Upper lobe of right lung (tissue), 1 donor: ENCODE measurements around the gene FZR1. TPM values are rescaled to one million over a fixed set of nuclear protein-coding genes. Genes with fewer than 3 reads are reported as not detected.

ENCODE experiments used
- ATAC-seq: fragments of 200-7000 bp; cut with Tn5 transposase; one replicate; pipeline ENCODE4 v1.9.1; 2020; ENCODE audit warnings: mild to moderate bottlenecking, moderate library complexity
- DNase-seq: peaks from one replicate; pipeline ENCODE4 v3.0.0-alpha.2; 2020
- H3K27ac ChIP-seq: fragments of 200-600 bp; one replicate; pipeline ENCODE4 v1.8.0; 2022
- H3K27me3 ChIP-seq: fragments of 200-600 bp; one replicate; pipeline ENCODE4 v1.8.0; 2022; ENCODE audit warnings: mild to moderate bottlenecking
- H3K36me3 ChIP-seq: fragments of 200-600 bp; one replicate; pipeline ENCODE4 v1.8.0; 2022
- H3K4me1 ChIP-seq: fragments of 200-600 bp; one replicate; pipeline ENCODE4 v1.8.0; 2022
- H3K4me3 ChIP-seq: fragments of 200-600 bp; one replicate; pipeline ENCODE4 v1.8.0; 2022; ENCODE audit warnings: mild to moderate bottlenecking
- H3K9me3 ChIP-seq: fragments of 200-600 bp; one replicate; pipeline ENCODE4 v1.8.0; 2022
- CTCF ChIP-seq: fragments of 200-600 bp; IDR thresholded peaks from one replicate; pipeline ENCODE4 v1.8.0; 2022; ENCODE audit warnings: antibody characterized with exemption
- intact Hi-C: fragments of 100-400 bp; cut with DNase I; formaldehyde crosslinking; loops from one replicate; pipeline ENCODE4 v1.11.0; 2022
- total RNA-seq: library from RNA; stranded (reverse); fragmentation: NEBNext Ultra II Directional; extraction: Animal tissue kit (Norgen Biotek cat#: 25700); gene quantifications from one replicate; pipeline ENCODE4 v1.2.1, GENCODE V29; 2021
- donor health status: DM: no; HTN: yes; CAD: no; lungs with severe emphysema.

FZR1 gene
- total RNA-seq, 1 donor from 2014 or later = 30.8 TPM

DNA sequence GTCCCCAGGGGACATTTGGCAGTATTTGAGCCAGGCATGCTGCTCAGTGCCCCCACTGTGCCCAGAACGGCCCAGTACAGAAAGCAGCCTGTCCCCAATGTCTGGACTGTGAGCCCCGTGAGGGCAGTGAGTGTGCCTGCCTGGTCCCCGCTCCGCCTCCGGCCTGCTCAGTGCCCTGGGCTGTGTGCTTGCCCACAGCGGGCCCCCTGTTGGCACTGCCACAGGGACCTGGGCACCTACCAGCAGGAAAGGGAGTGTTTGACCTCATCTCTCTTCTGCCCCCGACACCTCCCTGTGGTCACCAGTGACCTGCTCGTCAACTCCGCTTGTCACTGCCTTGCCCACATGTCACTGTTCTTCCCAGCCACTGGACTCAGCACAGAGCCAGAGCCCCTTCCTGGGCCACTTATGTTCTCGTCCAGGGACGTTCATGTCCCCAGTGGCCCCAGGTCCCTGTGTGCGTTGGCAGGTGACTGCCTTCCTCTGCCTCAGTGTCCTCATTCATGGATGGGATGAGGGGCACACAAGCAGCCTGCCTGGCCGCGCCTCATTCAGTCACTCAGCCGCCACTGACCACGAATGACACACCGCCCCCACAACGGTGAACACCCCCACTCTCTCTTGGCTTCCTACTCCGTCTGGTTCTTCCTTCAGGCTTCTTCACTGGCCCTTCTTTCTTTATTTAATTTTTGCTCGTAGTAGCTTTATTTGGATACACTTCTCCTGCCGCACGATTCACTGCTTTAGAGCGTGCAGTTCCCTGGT is 2.8 kb downstream of the FZR1 start:
- DNase-seq (no peak), ATAC-seq (no peak)
- no peaks in the 10 kb centered on the region for H3K27me3 ChIP-seq
- H3K36me3 ChIP-seq = no peaks in the 10 kb centered on the region
- H3K4me3 ChIP-seq = no peak overlapping the region
- intact Hi-C loops = no loop called here
- H3K27ac ChIP-seq = no peak overlapping the region
- H3K4me1 ChIP-seq = peaks cover 13% of the 10 kb centered on the region
- H3K9me3 ChIP-seq = no peaks in the 10 kb centered on the region
- TF ChIP-seq CTCF = no peak

DNA sequence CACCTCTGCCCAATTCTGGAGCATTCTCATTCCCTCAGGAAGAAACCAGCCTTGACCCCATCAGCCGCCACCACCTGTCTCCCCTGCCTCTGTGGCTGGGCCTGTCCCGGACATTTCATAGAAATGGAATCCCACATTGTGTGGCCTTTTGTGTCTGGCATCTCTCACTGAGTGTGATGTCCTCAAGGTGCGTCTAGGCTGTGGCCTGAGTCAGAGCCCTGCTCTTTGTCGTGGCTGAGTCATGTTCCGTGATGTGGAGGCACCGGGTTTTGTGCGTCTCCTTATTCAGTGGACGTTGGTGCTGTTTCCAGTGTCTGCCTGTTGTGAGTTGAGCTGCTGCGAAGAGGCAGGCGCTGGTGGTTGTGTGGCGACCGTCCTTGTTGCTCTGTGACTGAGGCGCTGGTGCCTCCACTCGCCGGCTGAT is 3.5 kb downstream of the FZR1 start:
- no peak for DNase-seq
- Histone ChIP-seq H3K4me3 (no peak overlapping the region), H3K9me3 (no peaks in the 10 kb centered on the region), H3K27me3 (no peaks in the 10 kb centered on the region), H3K4me1 (peaks cover 13% of the 10 kb centered on the region), H3K36me3 (no peaks in the 10 kb centered on the region), H3K27ac (no peak overlapping the region)
- TF ChIP-seq CTCF = no peak
- intact Hi-C loops = no loop called here
- no peak for ATAC-seq

GRCh38 chr19:3510727-3511126 is 4.6 kb downstream of the FZR1 start:
- DNase-seq = no peak
- Histone ChIP-seq H3K4me1 (peaks cover 8% of the 10 kb centered on the region), H3K27me3 (no peaks in the 10 kb centered on the region), H3K27ac (no peak overlapping the region), H3K9me3 (no peaks in the 10 kb centered on the region), H3K4me3 (no peak overlapping the region), H3K36me3 (no peaks in the 10 kb centered on the region)
- ATAC-seq = no peak
- intact Hi-C loops = no loop called here
- no peak for TF ChIP-seq CTCF

DNA sequence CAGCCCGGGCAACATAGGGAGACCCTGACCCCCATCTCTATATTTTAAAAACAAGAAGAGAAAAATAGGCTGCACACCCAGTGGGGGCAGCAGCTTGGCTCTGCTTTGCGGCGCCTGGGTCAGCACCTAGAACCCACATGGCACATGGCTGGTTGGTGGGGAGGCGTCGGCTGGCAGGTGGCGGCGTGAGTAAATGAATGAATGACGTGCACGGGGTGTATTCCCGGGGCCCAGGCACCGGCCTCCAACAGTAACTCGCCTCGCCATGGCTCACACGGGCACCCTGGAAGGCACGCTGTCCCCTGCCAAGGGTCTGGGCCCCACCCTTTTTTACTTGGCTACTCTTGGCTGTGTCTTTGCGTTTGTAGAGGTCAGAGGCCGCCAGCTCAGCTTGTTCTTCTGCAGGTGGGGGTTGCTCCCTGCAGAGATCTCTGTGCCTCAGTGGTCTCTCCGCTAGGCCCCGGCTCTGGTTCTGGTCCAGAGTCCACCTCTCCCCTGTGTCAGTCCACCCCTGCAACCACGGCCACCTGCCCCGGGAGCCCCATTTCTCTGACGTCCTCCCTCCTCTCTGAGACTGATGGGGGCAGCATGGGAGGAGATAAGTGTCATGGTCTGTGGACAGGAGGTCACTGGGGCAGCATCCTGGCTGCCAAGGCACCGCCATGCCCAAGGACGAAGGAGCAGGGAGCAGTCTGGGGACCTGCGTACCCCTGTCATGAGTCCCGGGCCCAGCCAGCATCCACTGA is 5.6 kb downstream of the FZR1 start:
- Histone ChIP-seq H3K9me3 (no peaks in the 10 kb centered on the region), H3K27ac (no peak overlapping the region), H3K36me3 (no peaks in the 10 kb centered on the region), H3K4me3 (no peak overlapping the region), H3K4me1 (peaks cover 8% of the 10 kb centered on the region), H3K27me3 (no peaks in the 10 kb centered on the region)
- intact Hi-C loops = no loop called here
- no peak for TF ChIP-seq CTCF
- DNase-seq (no peak), ATAC-seq (no peak)

DNA sequence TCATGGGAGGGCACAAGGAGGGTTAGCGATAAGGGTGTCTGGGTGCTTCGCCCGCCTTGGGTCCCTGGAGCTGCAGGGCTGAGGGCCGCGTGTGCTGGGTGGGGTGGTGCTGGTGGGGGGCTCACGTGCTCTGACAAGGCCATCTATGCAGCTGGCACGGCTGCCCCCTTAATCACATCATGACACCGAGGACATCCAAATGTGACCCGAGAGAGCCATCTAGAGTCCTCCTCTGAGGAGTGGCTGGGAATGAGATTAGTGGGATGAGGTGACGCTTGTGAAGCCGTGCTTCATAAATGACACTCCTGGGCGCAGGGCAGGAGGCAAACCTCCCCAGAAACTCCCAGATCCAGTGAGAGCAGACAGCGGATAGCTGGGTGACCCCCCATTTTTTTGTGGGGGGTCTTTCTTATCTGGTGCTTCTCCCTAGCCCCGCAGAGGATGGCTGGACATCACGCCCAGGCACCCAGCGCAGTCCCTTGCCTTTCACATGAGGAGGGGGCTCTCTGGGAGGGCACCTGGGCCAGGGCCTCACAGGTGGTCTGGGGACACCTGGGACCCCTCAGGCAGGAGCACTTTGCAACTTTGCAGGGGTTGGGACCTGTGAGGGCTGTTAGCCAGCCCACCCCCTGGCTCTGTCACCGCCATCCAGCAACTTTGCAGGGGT is 6.6 kb downstream of the FZR1 start:
- ATAC-seq = no peak
- Histone ChIP-seq H3K27ac (no peak overlapping the region), H3K27me3 (no peaks in the 10 kb centered on the region), H3K4me3 (no peak overlapping the region), H3K4me1 (peaks cover 5% of the 10 kb centered on the region), H3K9me3 (no peaks in the 10 kb centered on the region), H3K36me3 (no peaks in the 10 kb centered on the region)
- no peak for DNase-seq
- no peak for TF ChIP-seq CTCF
- intact Hi-C loops = no loop called here
